ENCODE measurements around the gene CHADL.

Gene CHADL

GRCh38 chr22:41217553-41218157 lies 23.1 kb downstream of the CHADL start:
- TF ChIP-seq POLR2AphosphoS5 (IDR thresholded peaks at IDR 0.05; ENCODE audit: low read depth, low read length) (no peak), SPI1 (IDR thresholded peaks at IDR 0.05; ENCODE audit: low read depth, low read length) (peak; percentile 80)
- DNase-seq (ENCODE audit: insufficient read length, low spot score): peak; percentile 60
- peak; percentile 72 for FAIRE-seq

GRCh38 chr22:41216984-41217383 lies 23.7 kb downstream of the CHADL start:
- FAIRE-seq: no peak
- TF ChIP-seq PAX5 (IDR thresholded peaks at IDR 0.05; ENCODE audit: insufficient read depth, low read length, severe bottlenecking): no peak
- no peak for TF ChIP-seq POU2F2 (IDR thresholded peaks at IDR 0.05; ENCODE audit: low read depth, low read length)
- TF ChIP-seq SPI1 (IDR thresholded peaks at IDR 0.05; ENCODE audit: low read depth, low read length): no peak
- no peak for TF ChIP-seq TAF1 (IDR thresholded peaks at IDR 0.05; ENCODE audit: low read depth, low read length)
- no peak for TF ChIP-seq POLR2A (IDR thresholded peaks at IDR 0.05; ENCODE audit: low read depth, low read length)
- no peak for TF ChIP-seq POLR2AphosphoS5 (IDR thresholded peaks at IDR 0.05; ENCODE audit: low read depth, low read length)
- DNase-seq (ENCODE audit: insufficient read length, low spot score): no peak

DNA sequence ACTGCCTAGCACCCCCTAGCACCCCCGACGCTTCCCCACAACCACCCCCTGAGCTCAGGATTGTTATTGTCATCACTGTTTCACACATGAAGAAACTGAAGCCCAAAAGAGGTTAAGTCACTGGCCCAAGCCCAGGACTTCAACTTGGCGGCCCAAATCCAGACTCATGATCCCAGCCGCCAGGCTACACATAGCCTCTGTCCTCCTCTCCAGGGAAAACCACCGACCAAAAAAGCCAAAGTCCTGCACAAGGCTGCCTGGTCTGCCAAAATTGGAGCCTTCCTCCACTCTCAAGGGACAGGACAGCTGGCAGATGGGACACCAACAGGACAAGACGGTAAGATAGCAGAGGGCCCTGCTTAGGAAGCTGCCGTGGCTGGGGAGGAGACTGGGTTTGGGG lies 24.8 kb downstream of the CHADL start:
- no peak for TF ChIP-seq POLR2A (IDR thresholded peaks at IDR 0.05; ENCODE audit: low read depth, low read length)
- no peak for TF ChIP-seq POLR2AphosphoS5 (IDR thresholded peaks at IDR 0.05; ENCODE audit: low read depth, low read length)
- no peak for TF ChIP-seq POU2F2 (IDR thresholded peaks at IDR 0.05; ENCODE audit: low read depth, low read length)
- TF ChIP-seq TAF1 (IDR thresholded peaks at IDR 0.05; ENCODE audit: low read depth, low read length): no peak

DNA sequence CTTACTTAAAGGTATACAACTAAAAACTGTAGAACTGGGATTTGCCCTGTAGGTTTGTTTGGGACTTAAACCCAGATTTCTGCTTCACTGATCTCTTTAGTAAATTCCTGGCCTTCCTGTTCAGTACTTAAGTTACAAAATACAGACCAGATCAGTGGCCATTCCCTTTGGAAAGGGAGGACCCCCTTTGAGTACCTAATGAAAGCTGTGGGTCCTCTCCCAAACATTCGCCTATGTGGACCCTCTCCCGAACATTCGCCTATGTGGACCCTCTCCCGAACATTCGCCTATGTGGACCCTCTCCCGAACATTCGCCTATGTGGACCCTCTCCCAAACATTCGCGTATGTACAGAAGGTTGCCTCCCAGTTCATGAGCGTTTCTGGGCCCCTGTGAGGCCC lies 25.3 kb downstream of the CHADL start:
- DNase-seq (ENCODE audit: insufficient read length, low spot score) (no peak), FAIRE-seq (no peak)
- TF ChIP-seq SPI1 (IDR thresholded peaks at IDR 0.05; ENCODE audit: low read depth, low read length) (no peak), POLR2AphosphoS5 (IDR thresholded peaks at IDR 0.05; ENCODE audit: low read depth, low read length) (no peak)

More for the DNA sequence above, 24.8 kb downstream of the CHADL start:
- DNase-seq (ENCODE audit: insufficient read length, low spot score): no peak
- FAIRE-seq: no peak

DNA sequence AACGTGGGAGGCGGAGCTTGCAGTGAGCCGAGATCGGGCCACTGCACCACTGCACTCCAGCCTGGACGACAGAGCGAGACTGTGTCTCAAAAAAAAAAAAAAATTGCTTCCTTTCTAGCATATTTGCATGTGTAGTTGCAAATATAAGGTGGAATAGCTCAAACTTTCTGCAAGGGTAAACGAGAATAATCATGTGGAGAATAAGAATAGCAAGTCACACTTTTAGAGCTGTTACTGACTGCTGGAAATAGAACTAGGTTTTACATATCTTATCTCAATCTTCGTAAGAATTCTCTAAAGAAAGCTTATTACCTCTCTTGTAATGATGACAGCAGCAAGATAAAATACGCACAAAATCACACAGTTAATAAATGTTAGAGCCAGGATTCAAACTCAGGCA lies 34.0 kb downstream of the CHADL start:
- FAIRE-seq: no peak
- DNase-seq (ENCODE audit: insufficient read length, low spot score): no peak
- TF ChIP-seq TAF1 (IDR thresholded peaks at IDR 0.05; ENCODE audit: low read depth, low read length): no peak
- TF ChIP-seq SPI1 (IDR thresholded peaks at IDR 0.05; ENCODE audit: low read depth, low read length): no peak
- TF ChIP-seq POLR2AphosphoS5 (IDR thresholded peaks at IDR 0.05; ENCODE audit: low read depth, low read length): no peak
- TF ChIP-seq POLR2A (IDR thresholded peaks at IDR 0.05; ENCODE audit: low read depth, low read length): no peak
- no peak for TF ChIP-seq PAX5 (IDR thresholded peaks at IDR 0.05; ENCODE audit: insufficient read depth, low read length, severe bottlenecking)
- no peak for TF ChIP-seq POU2F2 (IDR thresholded peaks at IDR 0.05; ENCODE audit: low read depth, low read length)

- DNase-seq (ENCODE audit: insufficient read length, low spot score) (peak; percentile 97), FAIRE-seq (peak; percentile 100)
- TF ChIP-seq POLR2A (IDR thresholded peaks at IDR 0.05; ENCODE audit: low read depth, low read length): peak; percentile 79
- no peak for TF ChIP-seq POU2F2 (IDR thresholded peaks at IDR 0.05; ENCODE audit: low read depth, low read length)
- no peak for TF ChIP-seq PAX5 (IDR thresholded peaks at IDR 0.05; ENCODE audit: insufficient read depth, low read length, severe bottlenecking)
- peak; percentile 77 for TF ChIP-seq POLR2AphosphoS5 (IDR thresholded peaks at IDR 0.05; ENCODE audit: low read depth, low read length)
- TF ChIP-seq SPI1 (IDR thresholded peaks at IDR 0.05; ENCODE audit: low read depth, low read length): 0 out of 2 replicates have a peak, but pooled peaks have one; percentile 12
- peak; percentile 77 for TF ChIP-seq TAF1 (IDR thresholded peaks at IDR 0.05; ENCODE audit: low read depth, low read length)
Observed at GRCh38 chr22:41204992-41205900, 35.5 kb downstream of the CHADL start, which contains the start of gene L3MBTL2. L3MBTL2 (plus strand) TSS chr22:41205312; CDS start chr22:41205363, 51 bp downstream.

GRCh38 chr22:41204066-41204465 lies 36.7 kb downstream of the CHADL start:
- FAIRE-seq (no peak), DNase-seq (ENCODE audit: insufficient read length, low spot score) (no peak)
- TF ChIP-seq SPI1 (IDR thresholded peaks at IDR 0.05; ENCODE audit: low read depth, low read length) (peak; percentile 36; the same call in 1 of the 2 replicates), POLR2AphosphoS5 (IDR thresholded peaks at IDR 0.05; ENCODE audit: low read depth, low read length) (no peak)

- TF ChIP-seq POLR2AphosphoS5 (IDR thresholded peaks at IDR 0.05; ENCODE audit: low read depth, low read length) (no peak), TAF1 (IDR thresholded peaks at IDR 0.05; ENCODE audit: low read depth, low read length) (no peak), POU2F2 (IDR thresholded peaks at IDR 0.05; ENCODE audit: low read depth, low read length) (no peak), PAX5 (IDR thresholded peaks at IDR 0.05; ENCODE audit: insufficient read depth, low read length, severe bottlenecking) (no peak), POLR2A (IDR thresholded peaks at IDR 0.05; ENCODE audit: low read depth, low read length) (no peak), SPI1 (IDR thresholded peaks at IDR 0.05; ENCODE audit: low read depth, low read length) (no peak)
- no peak for FAIRE-seq
- no peak for DNase-seq (ENCODE audit: insufficient read length, low spot score)
Observed at GRCh38 chr22:41203118-41203517, 37.6 kb downstream of the CHADL start.

GRCh38 chr22:41201141-41201540 lies 39.6 kb downstream of the CHADL start:
- TF ChIP-seq SPI1 (IDR thresholded peaks at IDR 0.05; ENCODE audit: low read depth, low read length): no peak
- no peak for TF ChIP-seq POU2F2 (IDR thresholded peaks at IDR 0.05; ENCODE audit: low read depth, low read length)
- TF ChIP-seq POLR2A (IDR thresholded peaks at IDR 0.05; ENCODE audit: low read depth, low read length): no peak
- no peak for TF ChIP-seq TAF1 (IDR thresholded peaks at IDR 0.05; ENCODE audit: low read depth, low read length)
- no peak for TF ChIP-seq PAX5 (IDR thresholded peaks at IDR 0.05; ENCODE audit: insufficient read depth, low read length, severe bottlenecking)
- no peak for TF ChIP-seq POLR2AphosphoS5 (IDR thresholded peaks at IDR 0.05; ENCODE audit: low read depth, low read length)
- no peak for FAIRE-seq
- DNase-seq (ENCODE audit: insufficient read length, low spot score): no peak
